ENCODE measurements around the gene USP28.

DNA sequence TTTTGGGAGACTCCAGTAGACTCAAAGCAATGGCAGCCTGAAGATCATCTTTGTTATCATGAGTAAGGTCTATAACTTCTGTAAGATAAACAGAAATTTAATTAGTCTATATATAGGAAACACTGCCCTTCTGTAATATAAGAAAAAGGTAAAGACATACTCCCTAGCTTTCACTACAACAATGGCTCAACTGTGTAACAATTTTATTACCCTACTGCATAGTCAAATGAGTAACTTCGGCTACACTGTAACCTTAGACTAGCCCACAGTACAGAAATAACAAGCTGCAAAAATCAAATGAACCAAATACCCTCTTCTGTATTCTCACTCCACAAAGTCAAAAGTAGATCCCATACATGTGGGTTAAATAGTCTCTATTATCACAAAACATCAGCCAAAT, 33.7 kb downstream of the USP28 start:
- TF ChIP-seq, protein P1, sequence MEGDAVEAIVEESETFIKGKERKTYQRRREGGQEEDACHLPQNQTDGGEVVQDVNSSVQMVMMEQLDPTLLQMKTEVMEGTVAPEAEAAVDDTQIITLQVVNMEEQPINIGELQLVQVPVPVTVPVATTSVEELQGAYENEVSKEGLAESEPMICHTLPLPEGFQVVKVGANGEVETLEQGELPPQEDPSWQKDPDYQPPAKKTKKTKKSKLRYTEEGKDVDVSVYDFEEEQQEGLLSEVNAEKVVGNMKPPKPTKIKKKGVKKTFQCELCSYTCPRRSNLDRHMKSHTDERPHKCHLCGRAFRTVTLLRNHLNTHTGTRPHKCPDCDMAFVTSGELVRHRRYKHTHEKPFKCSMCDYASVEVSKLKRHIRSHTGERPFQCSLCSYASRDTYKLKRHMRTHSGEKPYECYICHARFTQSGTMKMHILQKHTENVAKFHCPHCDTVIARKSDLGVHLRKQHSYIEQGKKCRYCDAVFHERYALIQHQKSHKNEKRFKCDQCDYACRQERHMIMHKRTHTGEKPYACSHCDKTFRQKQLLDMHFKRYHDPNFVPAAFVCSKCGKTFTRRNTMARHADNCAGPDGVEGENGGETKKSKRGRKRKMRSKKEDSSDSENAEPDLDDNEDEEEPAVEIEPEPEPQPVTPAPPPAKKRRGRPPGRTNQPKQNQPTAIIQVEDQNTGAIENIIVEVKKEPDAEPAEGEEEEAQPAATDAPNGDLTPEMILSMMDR (IDR thresholded peaks at IDR 0.05), result no peak
- TF ChIP-seq POLR2A (IDR thresholded peaks at IDR 0.05), result no peak
